ENCODE results near the gene PLCD3.

The PLCD3 gene

DNA sequence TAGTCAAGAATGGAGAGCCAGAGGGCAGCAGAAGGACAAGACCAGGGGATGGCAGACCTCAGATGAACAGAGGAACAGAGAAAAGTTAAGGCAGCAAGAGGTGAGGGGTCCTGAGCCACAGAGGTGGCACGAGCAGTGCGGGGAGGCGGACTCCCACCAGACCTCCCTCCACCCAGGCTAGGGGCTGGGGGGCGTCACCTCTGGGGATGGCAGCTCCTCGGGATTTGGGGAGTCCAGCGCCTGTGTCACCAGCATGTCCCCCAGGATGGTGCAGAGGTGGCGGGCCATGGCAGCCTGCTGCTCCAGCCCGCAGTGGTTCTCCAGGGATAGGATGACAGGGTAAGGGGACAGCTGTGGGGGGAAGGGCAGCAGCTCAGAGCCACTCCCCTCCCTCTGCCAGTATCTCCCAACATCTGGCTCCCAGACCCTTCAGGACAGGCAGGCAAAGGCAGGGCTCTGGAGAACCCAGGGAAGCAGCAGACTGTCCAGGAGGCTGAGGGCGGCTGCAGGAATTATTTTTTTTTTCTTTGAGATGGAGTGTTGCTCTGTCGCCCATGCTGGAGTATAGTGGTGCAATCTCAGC, 15.8 kb downstream of the PLCD3 start:
- no peak for DNase-seq

DNA sequence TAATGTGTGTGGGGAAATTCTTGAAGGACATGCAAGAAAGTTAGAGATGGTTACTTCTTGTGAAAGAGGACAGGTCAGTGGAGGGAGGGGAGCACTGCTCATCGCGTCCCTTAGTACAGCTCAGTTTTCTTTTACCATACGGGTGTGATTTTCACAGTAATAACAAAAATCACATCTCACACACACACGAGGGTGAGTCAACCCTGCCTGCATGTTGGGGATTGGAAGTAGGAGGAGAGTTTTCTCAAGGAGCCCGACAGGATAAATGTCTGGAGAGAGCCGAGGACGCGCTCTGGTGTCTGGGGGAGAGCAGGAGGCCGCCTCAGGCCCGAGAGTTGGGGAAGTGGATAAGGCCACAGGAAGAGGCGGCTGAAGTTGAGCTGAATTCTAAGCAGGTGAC, 16.4 kb downstream of the PLCD3 start:
- no peak for DNase-seq

DNA sequence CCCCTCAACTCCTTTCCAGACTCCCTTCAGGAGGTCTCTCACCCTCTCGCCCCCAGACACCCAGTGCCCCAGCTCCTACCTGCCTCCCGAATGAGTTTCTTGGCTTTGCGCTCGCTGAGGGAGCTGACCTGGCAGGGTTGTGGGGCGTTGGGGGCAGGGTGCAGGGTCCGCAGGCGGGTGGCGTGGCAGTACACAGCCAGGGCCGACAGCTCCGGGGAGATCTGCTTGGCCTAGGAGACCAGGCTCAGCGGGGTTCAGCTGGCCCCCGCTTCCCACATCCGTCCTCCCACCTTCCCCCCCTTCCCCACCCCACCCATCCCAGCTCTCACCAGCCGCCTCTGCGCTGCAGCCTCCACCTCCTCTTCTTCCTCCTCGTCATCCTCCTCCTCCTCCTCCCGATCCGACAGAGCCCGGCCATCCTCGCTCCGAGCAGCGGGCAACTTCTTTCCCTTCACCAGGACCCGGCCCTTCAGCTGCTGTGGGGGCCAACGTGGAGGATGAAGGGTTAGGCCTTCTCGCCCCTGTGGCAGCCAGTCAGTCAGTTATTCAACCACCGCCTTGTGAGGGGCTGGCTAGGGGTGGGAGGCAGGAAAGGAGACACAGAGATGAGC, 17.2 kb downstream of the PLCD3 start:
- DNase-seq, result no peak

DNA sequence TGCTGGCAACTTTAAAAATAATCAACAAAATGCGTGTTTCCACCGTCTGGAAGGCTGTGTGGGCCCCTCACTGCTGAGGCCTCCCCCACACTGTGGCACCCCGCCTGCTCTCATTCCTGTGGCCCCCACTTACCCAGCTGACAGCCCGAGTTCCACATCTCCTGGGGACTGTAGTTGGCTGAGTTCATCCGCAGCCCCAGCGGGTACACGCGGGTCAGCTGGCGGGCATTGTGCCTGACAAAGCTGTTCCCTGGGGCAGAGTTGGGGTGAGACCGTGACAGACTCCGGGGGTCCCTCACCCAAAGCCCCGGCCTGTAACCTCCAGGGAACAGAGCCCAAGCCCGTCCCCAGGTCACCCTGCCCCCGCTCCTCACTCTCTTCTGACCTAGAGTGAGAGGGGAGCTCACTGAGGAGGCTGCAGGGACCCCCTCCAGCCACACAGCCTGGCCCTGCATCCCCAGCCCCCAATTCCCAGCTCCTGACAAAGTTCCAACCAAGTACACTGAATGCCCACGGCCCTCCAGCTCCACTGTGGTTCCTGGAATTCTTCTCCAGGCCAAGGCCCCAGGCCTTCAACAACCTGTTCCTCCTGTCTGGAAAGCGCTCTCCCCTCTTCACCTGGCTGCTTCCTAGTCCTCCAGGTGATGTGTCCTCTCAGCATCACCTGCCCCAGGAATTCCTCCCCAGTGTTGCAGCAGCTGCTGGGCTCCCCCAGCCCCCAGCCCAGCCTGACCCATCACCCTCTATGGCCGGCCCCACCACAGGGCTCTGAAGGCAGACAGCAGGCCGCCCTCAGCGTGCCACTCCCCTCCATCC, 18.0 kb downstream of the PLCD3 start:
- DNase-seq, result no peak

DNA sequence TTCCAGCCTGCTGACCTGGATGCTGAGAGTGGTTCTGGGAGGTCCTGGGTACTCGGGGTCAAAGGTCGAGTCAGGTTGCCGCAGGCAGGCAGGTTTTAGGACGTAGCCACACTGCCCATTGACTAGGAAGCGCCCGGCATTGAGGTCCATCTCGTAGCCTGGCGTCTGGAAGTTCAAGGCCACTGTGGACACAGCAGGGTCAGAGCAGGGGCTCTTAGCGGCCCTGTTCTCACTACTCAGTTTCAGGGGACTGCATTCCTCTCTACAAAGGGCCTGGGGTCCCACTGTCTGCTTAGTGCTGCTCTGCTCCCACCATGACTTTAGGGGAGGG, 18.9 kb downstream of the PLCD3 start:
- DNase-seq, result no peak

DNA sequence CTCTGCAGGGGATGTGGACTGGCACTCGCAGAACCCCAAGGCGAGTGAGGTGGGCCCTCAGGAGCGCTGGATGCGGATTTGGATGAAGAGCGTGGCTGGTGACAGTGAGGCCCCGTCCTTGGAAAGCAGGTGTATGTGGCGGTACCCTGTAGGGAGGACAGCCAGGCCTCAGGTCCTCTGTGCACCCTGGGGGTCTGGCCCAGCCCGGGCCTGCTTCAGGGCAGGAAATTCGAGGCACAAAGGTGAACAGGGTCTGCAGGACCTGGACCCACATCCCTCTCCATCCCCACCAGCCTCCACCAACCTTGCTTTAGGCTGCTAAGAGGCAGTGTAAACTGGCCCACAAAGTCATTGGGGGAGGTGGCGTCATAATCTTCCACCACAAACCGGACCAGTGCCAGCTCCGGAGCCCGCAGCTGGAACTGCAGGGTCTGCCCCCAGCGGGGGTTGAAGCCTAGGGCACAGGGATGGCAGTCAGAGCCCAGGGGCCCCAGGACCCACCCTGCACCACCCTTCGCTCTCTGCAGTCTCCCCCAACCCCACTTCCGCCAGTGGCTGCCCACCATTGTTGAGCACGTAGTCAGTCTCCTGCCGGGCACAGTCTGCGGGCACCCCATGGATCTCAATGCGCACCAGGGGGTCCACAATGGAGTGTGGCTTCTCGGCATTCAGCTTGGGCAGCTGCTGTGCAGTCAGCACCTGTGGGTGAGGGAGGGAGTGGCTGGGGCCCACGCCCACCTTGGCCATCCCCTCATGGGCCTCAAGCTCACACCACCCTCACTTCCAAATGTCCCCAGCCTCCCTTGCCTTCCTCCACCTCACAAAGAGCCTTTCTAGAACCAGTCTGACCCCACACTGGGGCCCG, 19.5 kb downstream of the PLCD3 start:
- no peak for DNase-seq

DNA sequence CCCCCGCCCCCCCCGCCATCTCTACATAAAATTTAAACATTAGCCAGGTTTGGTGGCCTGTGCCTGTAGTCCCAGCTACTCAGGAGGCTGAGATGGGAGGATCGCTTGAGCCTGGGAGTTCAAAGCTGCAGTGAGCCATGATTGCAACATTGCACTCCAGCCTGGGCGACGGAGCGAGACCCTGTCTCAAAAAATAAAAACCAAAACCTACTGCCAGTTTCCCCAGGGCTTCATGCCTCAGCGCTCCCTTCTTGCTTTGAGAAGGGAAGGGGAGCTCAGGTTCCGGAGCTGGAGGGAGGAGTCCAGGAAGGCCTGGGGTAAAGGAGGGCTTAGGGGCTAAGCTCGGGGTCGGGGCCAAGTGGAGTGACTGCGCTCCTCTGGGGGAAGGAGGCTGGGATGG, 20.5 kb downstream of the PLCD3 start:
- DNase-seq, result no peak

DNA sequence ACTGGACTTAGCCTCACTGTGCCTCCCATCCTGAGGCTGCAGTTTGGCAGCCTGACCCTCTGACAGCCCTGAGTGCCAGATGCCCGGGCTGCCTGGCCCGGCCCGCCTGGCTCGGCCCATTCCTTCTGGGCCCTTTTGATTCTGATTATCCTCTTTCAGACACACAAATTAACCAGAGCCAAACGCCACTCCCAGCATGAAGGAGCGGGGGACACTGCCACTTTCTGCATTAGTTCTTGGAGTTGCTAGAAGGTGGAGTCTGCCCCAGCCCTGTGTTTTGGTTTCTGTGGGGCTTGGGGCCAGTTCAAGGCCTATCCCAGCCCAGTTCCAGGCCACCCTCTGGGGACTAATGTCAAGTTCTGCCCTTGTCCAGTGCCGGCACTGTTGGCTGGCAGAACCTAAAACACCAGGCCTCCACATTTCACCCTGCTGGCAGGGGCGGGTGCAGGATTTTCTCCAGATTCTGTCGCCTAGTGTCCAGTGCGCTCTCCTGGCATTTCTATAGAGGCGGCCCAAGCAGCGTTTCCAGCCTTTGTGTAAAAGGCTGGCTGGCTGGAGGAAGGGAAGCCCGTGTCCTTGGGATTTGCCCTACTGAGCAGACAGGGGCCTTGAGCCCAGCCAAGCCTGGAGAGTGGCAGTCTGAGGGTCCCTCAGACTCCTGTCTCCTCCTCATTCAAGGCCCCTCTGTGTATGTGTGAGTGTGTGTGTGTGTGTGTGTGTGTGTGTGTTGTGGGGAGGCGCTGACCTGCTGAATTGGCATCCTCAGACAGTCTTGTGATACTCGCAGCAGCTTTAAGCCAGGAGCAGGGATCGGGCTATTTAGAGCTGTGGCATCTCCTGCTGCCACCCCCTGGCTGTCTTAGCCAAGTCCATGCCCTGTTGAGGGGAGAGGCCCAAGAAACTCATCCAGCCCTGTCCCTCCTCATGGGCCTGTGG, 21.4 kb downstream of the PLCD3 start:
- DNase-seq, result no peak

DNA sequence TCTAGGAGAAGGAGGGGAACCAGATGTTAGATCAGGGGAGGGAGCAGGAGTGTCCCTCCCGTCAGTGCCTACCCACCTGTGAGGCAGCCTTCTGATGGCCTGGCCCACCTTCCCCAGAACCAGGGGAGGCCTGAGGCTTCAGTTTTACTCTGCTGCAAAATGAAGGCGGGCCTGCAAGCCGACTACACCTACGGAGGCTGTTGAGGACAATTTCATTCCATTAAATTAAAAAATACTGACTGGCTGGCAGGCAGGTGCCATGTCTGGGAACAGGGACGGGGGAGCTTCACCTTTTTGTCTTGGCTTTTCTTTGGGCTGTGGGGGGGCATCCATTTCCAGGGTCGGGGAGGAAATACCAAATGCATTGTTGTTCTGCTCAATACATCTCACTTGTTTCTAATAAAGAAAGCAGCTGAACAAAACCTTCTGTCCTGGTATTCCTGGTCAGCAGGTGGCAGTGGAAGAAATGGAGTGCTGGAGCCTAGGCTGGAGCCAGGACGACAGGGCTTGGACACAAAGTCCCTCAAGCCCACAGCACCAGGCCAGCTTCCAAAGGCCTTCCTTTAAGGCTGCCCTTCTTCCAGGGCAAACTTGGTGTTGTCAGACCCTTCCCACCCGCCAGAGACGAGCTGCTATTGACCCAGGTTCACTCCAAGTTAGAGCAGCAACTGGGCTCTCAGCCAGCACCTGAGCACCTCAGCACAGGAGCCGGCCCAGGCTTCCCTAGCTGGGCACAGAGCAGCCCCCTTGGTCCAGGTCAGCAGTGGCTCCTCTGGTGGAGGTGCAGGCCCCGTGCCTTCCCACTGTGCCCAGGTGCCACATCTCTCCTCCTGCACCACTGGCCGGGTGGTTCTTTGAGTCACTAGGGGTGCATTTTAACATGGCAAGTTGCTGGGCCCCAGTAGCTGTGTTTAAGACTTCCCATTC, 23.5 kb downstream of the PLCD3 start:
- no peak for DNase-seq

DNA sequence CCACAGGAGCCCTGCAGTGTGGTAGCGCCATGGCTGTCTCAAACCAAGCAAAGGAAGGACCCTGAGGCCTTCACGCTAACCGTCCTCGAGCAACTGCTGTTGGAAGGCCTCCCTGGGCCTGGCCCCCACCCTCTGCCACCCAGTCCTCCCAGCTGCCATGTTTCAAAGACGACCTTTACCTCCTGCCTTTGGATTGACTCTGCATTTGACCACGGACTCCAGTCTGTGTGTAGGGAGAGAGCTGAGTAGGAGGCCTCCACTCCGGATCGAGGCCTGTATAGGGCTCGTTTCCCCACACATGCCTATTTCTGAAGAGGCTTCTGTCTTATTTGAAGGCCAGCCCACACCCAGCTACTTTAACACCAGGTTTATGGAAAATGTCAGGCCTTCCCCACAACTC, 24.3 kb downstream of the PLCD3 start:
- no peak for DNase-seq

DNA sequence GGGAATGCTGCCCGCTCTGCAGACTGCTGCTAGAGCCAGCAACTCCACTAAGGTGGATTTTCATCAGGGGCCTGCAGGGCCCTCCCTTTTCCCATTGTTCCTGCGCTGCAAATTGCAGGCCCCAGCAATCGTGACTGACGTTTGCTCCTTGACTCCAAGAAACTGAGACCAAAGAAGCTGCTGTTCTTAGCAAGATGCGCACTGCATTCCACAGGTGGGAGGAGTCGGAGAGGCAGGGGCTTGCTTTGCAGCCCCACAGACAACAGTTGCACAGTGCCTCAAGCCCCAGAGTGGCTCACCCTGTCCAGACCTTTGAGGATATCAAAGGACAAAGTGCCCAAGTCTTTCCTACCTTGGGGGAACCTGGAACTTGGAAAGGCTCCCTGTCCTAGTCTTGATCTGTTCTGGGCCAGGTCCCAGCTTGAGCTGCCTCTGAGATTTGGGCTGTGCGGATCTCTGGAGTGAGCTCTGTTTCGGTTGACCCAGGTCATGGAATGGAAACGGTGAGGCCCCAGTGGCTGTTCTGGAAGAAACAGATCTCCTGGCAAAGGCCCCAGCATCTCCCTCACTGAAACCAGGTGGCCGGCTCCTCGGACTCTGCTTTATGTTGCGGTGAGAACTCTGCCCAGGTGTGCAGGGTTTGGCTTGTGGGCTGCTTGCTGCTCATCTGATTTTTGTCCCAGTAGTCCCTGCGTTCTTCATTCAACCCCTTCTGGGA, 24.9 kb downstream of the PLCD3 start:
- no peak for DNase-seq

DNA sequence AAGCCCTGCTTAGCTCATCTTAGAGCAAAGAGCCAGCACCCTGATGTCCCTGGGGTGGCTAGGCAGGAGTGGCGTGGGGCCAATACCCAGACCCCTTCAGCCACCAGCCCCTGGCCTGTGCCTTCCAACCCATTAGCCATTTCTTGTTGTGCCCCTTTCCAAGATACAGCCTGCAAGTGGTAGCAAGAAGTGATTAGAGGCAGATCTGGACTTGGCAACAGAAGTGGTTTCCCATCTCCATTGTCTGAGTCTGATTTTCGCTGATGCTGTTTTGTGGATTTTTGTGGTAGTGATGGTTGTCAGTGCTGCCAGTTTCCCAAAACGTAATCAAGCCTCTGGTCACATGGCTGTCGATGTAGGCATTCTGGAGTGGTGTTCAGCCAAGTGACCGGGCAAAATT, 25.7 kb downstream of the PLCD3 start:
- no peak for DNase-seq

DNA sequence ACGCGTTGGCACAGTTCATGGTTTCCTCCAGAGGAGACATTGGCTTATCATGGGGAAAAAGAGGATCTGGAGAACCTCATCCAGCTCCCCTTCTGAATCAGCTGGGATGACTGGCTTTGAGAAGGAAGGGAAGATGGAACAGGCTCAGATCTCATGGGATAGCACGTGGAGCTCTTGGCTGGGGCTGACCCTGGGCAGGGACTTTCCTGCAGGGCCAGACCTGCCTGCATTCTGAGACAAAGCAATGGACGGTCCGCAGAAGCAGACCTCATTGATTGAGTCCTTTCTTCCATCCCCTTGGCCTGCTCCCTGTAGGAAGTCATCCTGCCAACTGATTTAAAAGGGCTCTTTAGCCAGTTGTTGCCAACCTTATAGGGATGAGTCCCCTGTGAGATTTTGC, 26.2 kb downstream of the PLCD3 start:
- DNase-seq, result no peak

DNA sequence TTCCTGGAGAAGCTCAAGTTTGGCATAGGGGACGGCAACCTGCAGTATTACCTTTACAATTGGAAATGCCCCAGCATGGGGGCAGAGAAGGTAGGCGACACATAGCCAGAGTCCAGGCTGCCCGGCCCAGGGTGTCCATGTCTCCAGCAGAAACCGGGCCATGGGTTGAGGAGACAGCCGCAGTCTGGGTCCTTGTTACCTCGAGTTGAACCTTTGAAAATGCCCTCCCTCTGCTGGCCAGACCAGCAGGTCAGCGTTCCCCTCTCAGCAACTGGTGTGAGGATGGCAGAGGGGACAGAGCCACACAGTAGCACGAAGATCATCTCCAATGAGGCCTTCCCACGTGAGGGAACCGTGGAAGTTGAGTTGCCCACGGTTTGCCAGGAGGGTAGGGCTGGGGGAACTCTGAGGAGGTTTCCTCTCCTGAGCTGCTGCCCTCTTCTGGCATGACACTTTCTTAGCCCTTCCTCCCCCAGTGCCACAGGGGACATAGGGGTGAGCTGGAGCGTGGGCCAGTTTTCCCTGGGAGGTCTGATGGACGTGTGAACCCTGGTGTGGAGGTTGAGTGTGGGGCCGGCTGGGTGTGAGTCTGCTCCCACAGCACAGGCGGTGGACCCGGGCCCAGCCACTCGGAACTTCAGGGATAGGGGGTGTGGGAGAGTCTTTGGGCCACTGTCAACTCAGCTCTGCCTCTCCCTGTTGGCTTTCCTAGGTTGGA, 27.2 kb downstream of the PLCD3 start:
- no peak for DNase-seq

DNA sequence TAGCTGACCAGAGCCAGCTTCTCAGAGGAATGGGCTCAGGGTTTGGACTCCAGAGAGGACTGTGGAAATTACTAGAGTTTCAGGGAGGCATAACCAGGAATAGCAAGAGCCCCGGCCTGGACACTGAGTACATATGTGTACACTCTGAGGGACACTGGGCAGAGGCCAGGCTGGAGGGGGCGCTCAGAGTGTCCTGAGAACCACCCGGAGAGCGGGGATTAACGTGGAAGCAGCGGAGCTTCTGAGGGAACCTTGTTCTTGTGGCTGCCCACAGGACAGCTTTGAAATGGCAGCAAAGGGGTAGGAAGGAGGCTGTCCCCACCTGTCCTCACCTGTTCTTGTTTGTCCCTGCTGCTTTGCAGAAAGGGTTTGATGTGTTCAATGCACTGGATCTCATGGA, 27.8 kb downstream of the PLCD3 start:
- DNase-seq, result no peak

DNA sequence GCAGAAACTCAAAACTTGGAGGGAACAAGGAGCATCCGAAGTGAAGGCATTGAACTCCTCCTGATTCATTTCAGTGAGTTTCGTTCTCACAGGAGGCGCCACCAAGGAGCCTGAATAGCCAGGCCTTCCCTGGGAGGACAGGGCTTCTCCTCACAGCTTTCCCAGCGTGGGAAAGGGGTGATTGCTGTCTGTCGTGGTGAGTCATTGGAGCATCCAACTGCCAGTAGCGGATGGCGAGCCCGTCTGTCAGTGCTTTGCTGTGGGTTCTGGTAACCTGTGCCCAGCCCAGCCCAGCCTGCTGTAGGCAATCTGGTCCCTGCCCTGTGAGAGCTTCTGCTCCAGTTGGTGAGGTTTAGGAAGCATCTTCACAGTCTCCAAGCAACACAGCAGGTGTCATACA, 28.3 kb downstream of the PLCD3 start:
- DNase-seq, result no peak

DNA sequence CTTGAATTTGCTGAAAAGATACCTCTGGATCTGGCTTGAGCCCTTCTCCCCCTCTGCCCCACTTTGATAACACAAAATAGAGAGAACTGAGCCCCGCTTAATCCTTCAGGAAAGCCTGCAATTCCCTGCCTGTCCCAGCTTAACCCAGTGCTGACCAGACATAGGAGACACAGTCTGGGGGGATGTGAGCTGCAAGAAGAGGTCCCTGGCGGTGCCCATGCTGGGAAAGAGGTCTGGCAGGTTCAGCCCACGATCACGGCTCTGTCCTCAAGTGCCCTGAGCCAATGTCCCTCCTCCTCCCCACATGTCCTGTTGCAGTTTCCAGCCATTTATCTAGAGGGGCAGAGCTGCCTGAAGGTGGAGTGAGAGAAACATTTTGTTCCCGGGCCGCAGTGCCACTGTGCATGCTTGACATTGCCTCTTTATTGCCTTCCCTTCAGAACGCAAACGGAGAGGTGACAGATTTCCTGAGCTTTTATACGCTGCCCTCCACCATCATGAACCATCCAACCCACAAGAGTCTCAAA, 29.0 kb downstream of the PLCD3 start:
- DNase-seq, result no peak

DNA sequence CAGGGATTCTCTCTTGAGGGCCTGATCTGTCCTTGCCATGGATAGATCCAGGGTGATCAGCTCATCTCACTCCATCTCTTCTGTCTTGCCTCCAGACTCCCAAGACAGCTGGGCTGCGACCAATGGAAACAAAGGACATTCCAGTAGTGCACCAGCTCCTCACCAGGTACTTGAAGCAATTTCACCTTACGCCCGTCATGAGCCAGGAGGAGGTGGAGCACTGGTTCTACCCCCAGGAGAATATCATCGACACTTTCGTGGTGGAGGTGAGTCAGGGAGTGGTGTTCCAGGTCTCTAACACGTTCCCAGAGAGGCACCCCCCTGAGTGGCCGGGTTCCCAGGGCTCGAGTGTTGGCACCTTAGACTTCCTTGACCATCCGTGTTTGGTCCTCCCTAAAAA, 29.5 kb downstream of the PLCD3 start:
- DNase-seq, result no peak
